Fibroblast of lung (primary cell): Measurements from ENCODE around the gene RCN1. TPM values are rescaled to one million over a fixed set of nuclear protein-coding genes. Genes with fewer than 3 reads are reported as not detected.

ENCODE experiments used
- DNase-seq, 2 donors: peaks; one replicate each; pipeline versions ENCODE4 v3.0.0 to v3.0.0-alpha.2; 2010; ENCODE audit warnings: low read depth in 2 of 2
- H2AFZ ChIP-seq: 2 replicates; pipeline ENCODE4 v1.5.1; 2012; ENCODE audit warnings: low read length, control low read depth, inconsistent platforms
- H3K27ac ChIP-seq: 2 replicates; pipeline ENCODE4 v1.5.1; 2011; ENCODE audit warnings: low read length, control low read depth; ENCODE audit not compliant: insufficient read depth
- H3K27me3 ChIP-seq: 2 replicates; pipeline ENCODE4 v1.5.1; 2011; ENCODE audit warnings: mild to moderate bottlenecking, low read length; ENCODE audit not compliant: control insufficient read depth, insufficient read depth
- H3K36me3 ChIP-seq: 2 replicates; pipeline ENCODE4 v1.5.1; 2011; ENCODE audit warnings: low read length; ENCODE audit not compliant: control insufficient read depth, insufficient read depth
- H3K4me1 ChIP-seq: 2 replicates; pipeline ENCODE4 v1.5.1; 2011; ENCODE audit warnings: low read length; ENCODE audit not compliant: control insufficient read depth, insufficient read depth; ENCODE audit errors: extremely low read depth
- H3K4me2 ChIP-seq: 2 replicates; pipeline ENCODE4 v1.5.1; 2011; ENCODE audit warnings: low read length, control low read depth; ENCODE audit not compliant: insufficient read depth; ENCODE audit errors: extremely low read depth
- H3K4me3 ChIP-seq, 4 experiments: fragments of 200-600 bp in 1 of 4; sonication (generic) in 1 of 4; replicated peaks in 1 of 4; 2 replicates each; pipeline ENCODE4 v1.5.1; 2011 to 2016; ENCODE audit warnings: low read length in 4 of 4, low read depth in 3 of 4, mild to moderate bottlenecking in 3 of 4, control low read depth in 2 of 4, inconsistent platforms in 1 of 4, mixed read lengths in 1 of 4; ENCODE audit not compliant: insufficient read depth in 1 of 4; ENCODE audit errors: control extremely low read depth in 1 of 4
- H3K79me2 ChIP-seq: 2 replicates; pipeline ENCODE4 v1.5.1; 2012; ENCODE audit warnings: mild to moderate bottlenecking, low read length, inconsistent platforms; ENCODE audit not compliant: control insufficient read depth, insufficient read depth
- H3K9ac ChIP-seq: 2 replicates; pipeline ENCODE4 v1.5.1; 2011; ENCODE audit warnings: mild to moderate bottlenecking, low read length, control low read depth; ENCODE audit not compliant: insufficient read depth
- H3K9me3 ChIP-seq: 2 replicates; pipeline ENCODE4 v1.5.1; 2012; ENCODE audit warnings: low read depth, low read length; ENCODE audit not compliant: control insufficient read depth, insufficient read depth
- H4K20me1 ChIP-seq: 2 replicates; pipeline ENCODE4 v1.5.1; 2011; ENCODE audit warnings: low read length; ENCODE audit not compliant: control insufficient read depth, insufficient read depth; ENCODE audit errors: extremely low read depth
- EZH2 ChIP-seq: IDR thresholded peaks from 2 replicates; pipeline ENCODE4 v1.5.1; 2012; ENCODE audit warnings: low read length, control low read depth, mild to moderate bottlenecking; ENCODE audit errors: missing control alignments
- polyA plus RNA-seq, 2 donors: library from polyadenylated mRNA; depleted of rRNA in 1 of 2; stranded (reverse) in 1 of 2; unstranded in 1 of 2; fragments of >200 nt; gene quantifications; 2 replicates each; pipeline ENCODE4 v1.2.1, GENCODE V29; 2011 to 2012; ENCODE audit warnings: missing spikeins in 1 of 2
- total RNA-seq: library from RNA; depleted of rRNA; stranded (reverse); fragments of >200 nt; gene quantifications from 2 replicates; pipeline ENCODE4 v1.2.1, GENCODE V29; 2014
- TF ChIP-seq, protein P1 (sequence below), 2 donors: IDR thresholded peaks in 1 of 2; conservative IDR thresholded peaks in 1 of 2; 1 replicate in 1 of 2; 2 replicates in 1 of 2; pipeline ENCODE4 v1.5.1; 2011 to 2012; ENCODE audit warnings: low read length in 2 of 2, control low read depth in 1 of 2, inconsistent platforms in 1 of 2, low read depth in 1 of 2, mild to moderate bottlenecking in 1 of 2

RCN1 gene
- total and polyA plus RNA-seq, 2 donors (not counting 1 experiment from before 2014, with no cell fraction given): 371 to 436 TPM

DNA sequence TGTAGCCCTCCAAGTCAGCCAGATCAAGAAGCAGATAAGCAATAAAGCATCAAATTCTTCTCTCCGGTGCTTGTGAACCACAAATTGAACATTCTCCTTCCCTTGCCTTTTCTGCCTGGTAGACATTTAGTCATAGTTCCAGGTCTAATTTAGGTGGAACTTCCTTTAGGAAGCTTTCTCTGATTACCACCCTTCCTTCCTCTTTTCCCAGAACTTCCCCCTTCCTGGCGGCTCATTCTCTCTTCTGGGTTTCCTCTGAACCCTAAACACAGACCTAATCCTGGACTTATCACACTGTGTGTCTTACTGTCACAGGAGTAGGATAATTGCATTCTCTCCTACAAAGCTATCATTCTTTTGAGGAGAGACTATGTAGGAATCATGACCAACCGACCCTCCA is 61.9 kb downstream of the RCN1 start:
- H2AFZ ChIP-seq: no peak overlapping the region
- no peak overlapping the region for H3K4me2 ChIP-seq
- no peak overlapping the region for H3K4me3 ChIP-seq
- no peaks in the 10 kb centered on the region for H3K36me3 ChIP-seq
- H3K79me2 ChIP-seq: no peaks in the 10 kb centered on the region
- H3K27ac ChIP-seq: no peak overlapping the region
- DNase-seq: no peak
- H3K4me1 ChIP-seq: no peaks in the 10 kb centered on the region
- H3K9ac ChIP-seq: no peak overlapping the region
- H3K9me3 ChIP-seq: no peaks in the 10 kb centered on the region
- H4K20me1 ChIP-seq: no peaks in the 10 kb centered on the region
- peaks cover 5% of the 10 kb centered on the region for H3K27me3 ChIP-seq
- TF ChIP-seq, protein P1, sequence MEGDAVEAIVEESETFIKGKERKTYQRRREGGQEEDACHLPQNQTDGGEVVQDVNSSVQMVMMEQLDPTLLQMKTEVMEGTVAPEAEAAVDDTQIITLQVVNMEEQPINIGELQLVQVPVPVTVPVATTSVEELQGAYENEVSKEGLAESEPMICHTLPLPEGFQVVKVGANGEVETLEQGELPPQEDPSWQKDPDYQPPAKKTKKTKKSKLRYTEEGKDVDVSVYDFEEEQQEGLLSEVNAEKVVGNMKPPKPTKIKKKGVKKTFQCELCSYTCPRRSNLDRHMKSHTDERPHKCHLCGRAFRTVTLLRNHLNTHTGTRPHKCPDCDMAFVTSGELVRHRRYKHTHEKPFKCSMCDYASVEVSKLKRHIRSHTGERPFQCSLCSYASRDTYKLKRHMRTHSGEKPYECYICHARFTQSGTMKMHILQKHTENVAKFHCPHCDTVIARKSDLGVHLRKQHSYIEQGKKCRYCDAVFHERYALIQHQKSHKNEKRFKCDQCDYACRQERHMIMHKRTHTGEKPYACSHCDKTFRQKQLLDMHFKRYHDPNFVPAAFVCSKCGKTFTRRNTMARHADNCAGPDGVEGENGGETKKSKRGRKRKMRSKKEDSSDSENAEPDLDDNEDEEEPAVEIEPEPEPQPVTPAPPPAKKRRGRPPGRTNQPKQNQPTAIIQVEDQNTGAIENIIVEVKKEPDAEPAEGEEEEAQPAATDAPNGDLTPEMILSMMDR (conservative IDR thresholded peaks at IDR 0.05 in 1 of 2, IDR thresholded peaks at IDR 0.05 in 1 of 2; ENCODE audit: low read depth in 1 of 2, low read length in 2 of 2): no peak
- TF ChIP-seq EZH2: no peak

DNA sequence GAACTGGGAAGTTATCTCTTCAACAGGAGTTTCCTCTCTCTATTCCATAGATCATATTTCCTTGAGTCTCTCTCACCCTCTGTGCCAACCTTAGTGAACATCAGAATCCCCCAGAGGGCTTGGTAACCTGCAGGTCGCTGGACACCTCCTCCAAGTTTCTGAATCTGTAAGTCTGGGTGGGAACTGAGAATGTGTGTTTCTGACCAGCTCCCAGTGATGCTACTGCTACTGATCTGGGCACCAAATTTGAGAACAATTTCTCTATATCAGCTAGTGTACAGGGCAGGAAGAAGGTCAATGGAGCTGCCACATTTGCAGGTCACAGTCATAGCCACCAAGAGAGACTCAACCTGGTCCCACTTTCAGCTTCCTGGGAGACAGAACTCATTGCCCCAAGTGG is 62.9 kb downstream of the RCN1 start:
- H3K27me3 ChIP-seq: peaks cover 8% of the 10 kb centered on the region
- no peaks in the 10 kb centered on the region for H3K4me1 ChIP-seq
- no peak for DNase-seq
- H2AFZ ChIP-seq: no peak overlapping the region
- no peaks in the 10 kb centered on the region for H3K79me2 ChIP-seq
- no peak overlapping the region for H3K4me3 ChIP-seq
- H3K4me2 ChIP-seq: no peak overlapping the region
- H3K9me3 ChIP-seq: no peaks in the 10 kb centered on the region
- H3K9ac ChIP-seq: no peak overlapping the region
- H3K27ac ChIP-seq: no peak overlapping the region
- H3K36me3 ChIP-seq: no peaks in the 10 kb centered on the region
- no peaks in the 10 kb centered on the region for H4K20me1 ChIP-seq
- TF ChIP-seq, protein P1 (conservative IDR thresholded peaks at IDR 0.05 in 1 of 2, IDR thresholded peaks at IDR 0.05 in 1 of 2; ENCODE audit: low read depth in 1 of 2, low read length in 2 of 2): no peak
- TF ChIP-seq EZH2: no peak

DNA sequence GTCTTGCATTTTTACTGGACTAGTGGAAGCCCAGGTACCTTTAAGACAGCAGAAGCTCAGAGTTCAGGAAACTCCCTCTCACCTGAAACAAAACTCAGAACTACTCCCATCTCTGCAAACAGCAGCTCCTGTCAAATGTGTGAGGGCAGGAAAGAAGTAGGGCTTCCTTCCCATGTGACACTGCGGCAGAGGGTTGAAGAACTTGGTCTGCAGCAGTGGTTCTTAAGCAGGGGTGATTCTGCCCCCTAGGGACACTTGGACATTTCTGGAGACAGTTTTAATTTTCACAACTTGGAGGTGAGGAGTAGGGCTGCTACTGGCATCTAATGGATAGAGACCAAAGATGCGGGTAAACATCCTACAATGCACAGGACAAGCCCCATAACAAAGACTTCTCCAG is 63.4 kb downstream of the RCN1 start:
- H3K36me3 ChIP-seq: no peaks in the 10 kb centered on the region
- no peak overlapping the region for H3K4me3 ChIP-seq
- no peak overlapping the region for H2AFZ ChIP-seq
- H3K9me3 ChIP-seq: no peaks in the 10 kb centered on the region
- H3K4me1 ChIP-seq: no peaks in the 10 kb centered on the region
- peak; percentile 40 to 51 for DNase-seq
- no peak for TF ChIP-seq EZH2
- TF ChIP-seq, protein P1 (conservative IDR thresholded peaks at IDR 0.05 in 1 of 2, IDR thresholded peaks at IDR 0.05 in 1 of 2; ENCODE audit: low read depth in 1 of 2, low read length in 2 of 2): peak; percentile 10 to 27
- no peak overlapping the region for H3K27ac ChIP-seq
- no peaks in the 10 kb centered on the region for H3K79me2 ChIP-seq
- no peaks in the 10 kb centered on the region for H4K20me1 ChIP-seq
- peaks cover 8% of the 10 kb centered on the region for H3K27me3 ChIP-seq
- H3K9ac ChIP-seq: no peak overlapping the region
- no peak overlapping the region for H3K4me2 ChIP-seq
